Measurements from ENCODE around the gene NRF1. TPM values are rescaled to one million over a fixed set of nuclear protein-coding genes. Genes with fewer than 3 reads are reported as not detected.

Gene NRF1
- total RNA-seq, 1 experiment from 2014 or later: 19.3 TPM

DNA sequence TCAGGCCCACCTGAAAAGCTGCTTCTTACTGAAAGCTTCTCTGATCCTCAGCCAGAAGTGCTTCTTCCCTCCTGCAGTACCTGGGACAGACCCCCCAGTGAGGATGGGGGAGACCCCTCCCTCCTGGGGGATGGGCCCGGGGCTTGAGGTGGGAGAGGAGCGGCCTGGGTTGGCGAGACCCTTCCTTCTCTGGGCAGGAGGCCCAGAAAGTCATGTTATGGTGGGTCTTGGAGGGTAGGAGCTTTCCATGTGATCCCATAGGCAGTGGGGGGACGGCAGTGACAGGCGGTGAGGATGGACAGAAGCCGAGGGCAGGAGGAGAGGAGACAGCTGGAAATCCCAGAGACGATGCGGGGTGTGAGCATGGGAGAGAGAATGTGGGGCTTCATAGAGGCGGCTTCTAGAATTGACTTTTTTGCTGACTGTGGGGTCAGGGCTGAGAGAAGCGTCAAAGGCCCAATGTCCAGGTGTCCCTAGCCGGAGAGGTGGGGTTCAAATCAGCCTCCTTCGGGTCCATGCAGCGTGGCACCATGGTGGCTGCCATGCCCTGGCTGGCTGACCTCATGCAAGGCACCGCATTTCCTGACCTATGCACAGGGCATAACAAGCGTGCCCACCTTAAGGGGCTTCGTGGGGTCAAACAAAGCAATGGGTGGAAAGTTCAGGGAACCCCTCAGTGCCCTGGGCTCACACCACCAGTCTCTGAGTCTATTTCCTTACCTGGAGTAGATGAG is 187.3 kb downstream of the NRF1 start:
- H3K36me3 Mint-ChIP-seq (ENCODE audit: insufficient read depth in 1 of 3, low read depth in 3 of 3): no peaks in the 10 kb centered on the region; a peak in 1 of 7 replicates
- TF ChIP-seq, protein P1, sequence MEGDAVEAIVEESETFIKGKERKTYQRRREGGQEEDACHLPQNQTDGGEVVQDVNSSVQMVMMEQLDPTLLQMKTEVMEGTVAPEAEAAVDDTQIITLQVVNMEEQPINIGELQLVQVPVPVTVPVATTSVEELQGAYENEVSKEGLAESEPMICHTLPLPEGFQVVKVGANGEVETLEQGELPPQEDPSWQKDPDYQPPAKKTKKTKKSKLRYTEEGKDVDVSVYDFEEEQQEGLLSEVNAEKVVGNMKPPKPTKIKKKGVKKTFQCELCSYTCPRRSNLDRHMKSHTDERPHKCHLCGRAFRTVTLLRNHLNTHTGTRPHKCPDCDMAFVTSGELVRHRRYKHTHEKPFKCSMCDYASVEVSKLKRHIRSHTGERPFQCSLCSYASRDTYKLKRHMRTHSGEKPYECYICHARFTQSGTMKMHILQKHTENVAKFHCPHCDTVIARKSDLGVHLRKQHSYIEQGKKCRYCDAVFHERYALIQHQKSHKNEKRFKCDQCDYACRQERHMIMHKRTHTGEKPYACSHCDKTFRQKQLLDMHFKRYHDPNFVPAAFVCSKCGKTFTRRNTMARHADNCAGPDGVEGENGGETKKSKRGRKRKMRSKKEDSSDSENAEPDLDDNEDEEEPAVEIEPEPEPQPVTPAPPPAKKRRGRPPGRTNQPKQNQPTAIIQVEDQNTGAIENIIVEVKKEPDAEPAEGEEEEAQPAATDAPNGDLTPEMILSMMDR (conservative IDR thresholded peaks at IDR 0.05): no peak
- H3K56ac ChIP-seq (ENCODE audit: insufficient read length, low read depth, low read length): no peak overlapping the region
- no peaks in the 10 kb centered on the region for H3K79me1 ChIP-seq (ENCODE audit: insufficient read depth, low read depth, low read length, poor library complexity, severe bottlenecking)
- H3K79me2 ChIP-seq (ENCODE audit: insufficient read depth, low read length): no peaks in the 10 kb centered on the region
- H3K27me3 Mint-ChIP-seq (ENCODE audit: low read depth): peaks cover 14% of the 10 kb centered on the region
- no peak overlapping the region for H3K9ac ChIP-seq (ENCODE audit: extremely low read depth, insufficient read length, low read length)
- H2AK5ac ChIP-seq (ENCODE audit: insufficient read length, low read length): no peak overlapping the region
- no peak overlapping the region; the same call in 1 of the 2 replicates for H3K14ac ChIP-seq (ENCODE audit: insufficient read depth, low read length)
- no peak overlapping the region for H2BK15ac ChIP-seq (ENCODE audit: low read depth, low read length)
- no peak overlapping the region for H2BK20ac ChIP-seq (ENCODE audit: low read depth, low read length, poor library complexity, severe bottlenecking)
- no peak overlapping the region for H3K4ac ChIP-seq (ENCODE audit: low read depth, low read length)
- H3K23me2 ChIP-seq (ENCODE audit: insufficient read length, low read depth, low read length, poor library complexity, severe bottlenecking): no peaks in the 10 kb centered on the region
- DNase-seq: no peak
- H2BK120ac ChIP-seq (ENCODE audit: low read depth, low read length, poor library complexity, severe bottlenecking): no peak overlapping the region
- no peak overlapping the region for H4K8ac ChIP-seq (replicated peaks; ENCODE audit: insufficient read length, low read depth, low read length)
- no peak overlapping the region for H2AFZ ChIP-seq (ENCODE audit: low read length)
- H3K4me1 ChIP-seq (ENCODE audit: insufficient read depth, low read length): peaks cover 8% of the 10 kb centered on the region
- H2BK5ac ChIP-seq (ENCODE audit: insufficient read length, low read length): no peak overlapping the region
- peaks cover 28 to 42% of the 10 kb centered on the region in 2 experiments for H3K4me1 Mint-ChIP-seq
- H4K5ac ChIP-seq (ENCODE audit: insufficient read length, low read depth, low read length): no peak overlapping the region
- H2BK12ac ChIP-seq (ENCODE audit: insufficient read length, low read depth, low read length): no peak overlapping the region
- no peak overlapping the region for H3T11ph ChIP-seq (ENCODE audit: low read length)
- H3K9me3 ChIP-seq (ENCODE audit: control insufficient read depth, low read depth, low read length): no peaks in the 10 kb centered on the region
- no peak overlapping the region for H4K91ac ChIP-seq (ENCODE audit: insufficient read length, low read depth, low read length)
- H4K20me1 ChIP-seq (ENCODE audit: control insufficient read depth, insufficient read depth, insufficient read length): no peaks in the 10 kb centered on the region
- no peak overlapping the region for H3K18ac ChIP-seq (ENCODE audit: insufficient read length, low read depth, low read length)
- no peak overlapping the region for H3K23ac ChIP-seq (ENCODE audit: insufficient read length, low read depth, low read length)
- H3K27ac ChIP-seq (ENCODE audit: insufficient read length, low read depth, low read length): no peak overlapping the region
- H3K4me2 ChIP-seq (ENCODE audit: insufficient read depth, insufficient read length, low read length): no peak overlapping the region
- no peak overlapping the region for H3K4me3 Mint-ChIP-seq
- no peak overlapping the region for H3K27ac Mint-ChIP-seq
- no CpG with 5 or more reads among the region's 16 CpGs for WGBS (ENCODE audit: extremely low coverage, insufficient read length, low lambda C conversion rate)
- H3K27me3 ChIP-seq (ENCODE audit: insufficient read depth, low read length): no peaks in the 10 kb centered on the region
- H3K9me3 Mint-ChIP-seq: no peaks in the 10 kb centered on the region
